ENCODE results near the gene GPM6B.
A peak's percentile ranks its signal among the peaks of the same experiment; 100 is the strongest.

Gene GPM6B

GRCh38 chrX:13754765-13755164 is 62.1 kb downstream of the GPM6B start:
- no peaks in the 10 kb centered on the region for H3K9me3 ChIP-seq (ENCODE audit: low read length)
- H2AFZ ChIP-seq (ENCODE audit: low read depth, low read length): no peak overlapping the region
- H3K4me1 ChIP-seq (ENCODE audit: insufficient read depth, low read length): no peaks in the 10 kb centered on the region
- no peaks in the 10 kb centered on the region for H3K27me3 ChIP-seq (ENCODE audit: insufficient read depth, low read length)
- H3K36me3 ChIP-seq (ENCODE audit: insufficient read depth, low read length): peaks cover 27% of the 10 kb centered on the region
- no peak overlapping the region for H3K4me3 ChIP-seq (ENCODE audit: low read length)

GRCh38 chrX:13752646-13753045 is 64.2 kb downstream of the GPM6B start:
- Histone ChIP-seq H3K27me3 (ENCODE audit: insufficient read depth, low read length) (no peaks in the 10 kb centered on the region), H2AFZ (ENCODE audit: low read depth, low read length) (no peak overlapping the region), H3K4me1 (ENCODE audit: insufficient read depth, low read length) (no peaks in the 10 kb centered on the region), H3K4me3 (ENCODE audit: low read length) (no peak overlapping the region), H3K9me3 (ENCODE audit: low read length) (no peaks in the 10 kb centered on the region), H3K36me3 (ENCODE audit: insufficient read depth, low read length) (peaks cover 23% of the 10 kb centered on the region)

GRCh38 chrX:13752141-13752540 is 64.8 kb downstream of the GPM6B start:
- Histone ChIP-seq H3K4me3 (ENCODE audit: low read length) (no peak overlapping the region), H3K36me3 (ENCODE audit: insufficient read depth, low read length) (peaks cover 23% of the 10 kb centered on the region)

GRCh38 chrX:13750812-13751211 is 66.1 kb downstream of the GPM6B start:
- H3K4me3 ChIP-seq (ENCODE audit: low read length): no peak overlapping the region
- H3K9me3 ChIP-seq (ENCODE audit: low read length): no peaks in the 10 kb centered on the region
- H3K4me1 ChIP-seq (ENCODE audit: insufficient read depth, low read length): no peaks in the 10 kb centered on the region
- peaks cover 18% of the 10 kb centered on the region for H3K36me3 ChIP-seq (ENCODE audit: insufficient read depth, low read length)
- H3K27me3 ChIP-seq (ENCODE audit: insufficient read depth, low read length): no peaks in the 10 kb centered on the region
- H2AFZ ChIP-seq (ENCODE audit: low read depth, low read length): no peak overlapping the region

More at GRCh38 chrX:13752141-13752540, 64.8 kb downstream of the GPM6B start:
- no peaks in the 10 kb centered on the region for H3K4me1 ChIP-seq (ENCODE audit: insufficient read depth, low read length)
- no peaks in the 10 kb centered on the region for H3K27me3 ChIP-seq (ENCODE audit: insufficient read depth, low read length)
- H3K9me3 ChIP-seq (ENCODE audit: low read length): no peaks in the 10 kb centered on the region
- H2AFZ ChIP-seq (ENCODE audit: low read depth, low read length): no peak overlapping the region

GRCh38 chrX:13750204-13750603 is 66.7 kb downstream of the GPM6B start:
- Histone ChIP-seq H3K4me3 (ENCODE audit: low read length) (no peak overlapping the region), H3K36me3 (ENCODE audit: insufficient read depth, low read length) (peaks cover 16% of the 10 kb centered on the region), H3K27me3 (ENCODE audit: insufficient read depth, low read length) (no peaks in the 10 kb centered on the region), H2AFZ (ENCODE audit: low read depth, low read length) (no peak overlapping the region), H3K9me3 (ENCODE audit: low read length) (no peaks in the 10 kb centered on the region), H3K4me1 (ENCODE audit: insufficient read depth, low read length) (no peaks in the 10 kb centered on the region)

- H2AFZ ChIP-seq (ENCODE audit: low read depth, low read length): no peak overlapping the region
- no peaks in the 10 kb centered on the region for H3K27me3 ChIP-seq (ENCODE audit: insufficient read depth, low read length)
- no peaks in the 10 kb centered on the region for H3K4me1 ChIP-seq (ENCODE audit: insufficient read depth, low read length)
- H3K36me3 ChIP-seq (ENCODE audit: insufficient read depth, low read length): peaks cover 21% of the 10 kb centered on the region
- no peaks in the 10 kb centered on the region for H3K9me3 ChIP-seq (ENCODE audit: low read length)
- H3K4me3 ChIP-seq (ENCODE audit: low read length): no peak overlapping the region
These were observed 68.4 kb downstream of the GPM6B start for GRCh38 chrX:13748486-13748885.

GRCh38 chrX:13747836-13748235 is 69.1 kb downstream of the GPM6B start:
- Histone ChIP-seq H3K4me1 (ENCODE audit: insufficient read depth, low read length) (no peaks in the 10 kb centered on the region), H3K4me3 (ENCODE audit: low read length) (no peak overlapping the region), H2AFZ (ENCODE audit: low read depth, low read length) (no peak overlapping the region), H3K27me3 (ENCODE audit: insufficient read depth, low read length) (no peaks in the 10 kb centered on the region), H3K36me3 (ENCODE audit: insufficient read depth, low read length) (peaks cover 17% of the 10 kb centered on the region), H3K9me3 (ENCODE audit: low read length) (no peaks in the 10 kb centered on the region)

GRCh38 chrX:13742397-13743176 is 74.3 kb downstream of the GPM6B start:
- no peaks in the 10 kb centered on the region for H3K27me3 ChIP-seq (ENCODE audit: insufficient read depth, low read length)
- H3K4me3 ChIP-seq (ENCODE audit: low read length): no peak overlapping the region
- no peaks in the 10 kb centered on the region for H3K4me1 ChIP-seq (ENCODE audit: insufficient read depth, low read length)
- H3K9me3 ChIP-seq (ENCODE audit: low read length): no peaks in the 10 kb centered on the region
- peaks cover 5% of the 10 kb centered on the region for H3K36me3 ChIP-seq (ENCODE audit: insufficient read depth, low read length)
- H2AFZ ChIP-seq (ENCODE audit: low read depth, low read length): no peak overlapping the region

- Histone ChIP-seq H3K36me3 (ENCODE audit: insufficient read depth, low read length) (peaks cover 7% of the 10 kb centered on the region), H3K27me3 (ENCODE audit: insufficient read depth, low read length) (no peaks in the 10 kb centered on the region), H3K9me3 (ENCODE audit: low read length) (no peaks in the 10 kb centered on the region)
These were observed 75.2 kb downstream of the GPM6B start for GRCh38 chrX:13741695-13742094.

GRCh38 chrX:13734278-13735172 is 82.4 kb downstream of the GPM6B start, which contains the start of the genes OFD1 and TRAPPC2:
TSS of gene OFD1 (plus strand) at chrX:13734748. CDS start at chrX:13735072, 324 bp downstream.
TSS of gene TRAPPC2 (minus strand) at chrX:13734620. CDS start at chrX:13719963, 14,657 bp downstream.
- H3K27me3 ChIP-seq (ENCODE audit: insufficient read depth, low read length): no peaks in the 10 kb centered on the region
- H2AFZ ChIP-seq (ENCODE audit: low read depth, low read length): peak within 1 kb of the TSS; percentile 8
- H3K9me3 ChIP-seq (ENCODE audit: low read length): no peaks in the 10 kb centered on the region
- peaks cover 2% of the 10 kb centered on the region for H3K36me3 ChIP-seq (ENCODE audit: insufficient read depth, low read length)
- peaks cover 10% of the 10 kb centered on the region for H3K4me1 ChIP-seq (ENCODE audit: insufficient read depth, low read length)
- peak within 1 kb of the TSS; percentile 83 for H3K4me3 ChIP-seq (ENCODE audit: low read length)

More at GRCh38 chrX:13741695-13742094, 75.2 kb downstream of the GPM6B start:
- Histone ChIP-seq H2AFZ (ENCODE audit: low read depth, low read length) (no peak overlapping the region), H3K4me1 (ENCODE audit: insufficient read depth, low read length) (no peaks in the 10 kb centered on the region), H3K4me3 (ENCODE audit: low read length) (no peak overlapping the region)

- H3K36me3 ChIP-seq (ENCODE audit: insufficient read depth, low read length): peaks cover 2% of the 10 kb centered on the region
- H3K27me3 ChIP-seq (ENCODE audit: insufficient read depth, low read length): no peaks in the 10 kb centered on the region
- H3K4me1 ChIP-seq (ENCODE audit: insufficient read depth, low read length): peaks cover 10% of the 10 kb centered on the region
- H2AFZ ChIP-seq (ENCODE audit: low read depth, low read length): no peak overlapping the region
- H3K4me3 ChIP-seq (ENCODE audit: low read length): peak overlapping the region; percentile 83
- H3K9me3 ChIP-seq (ENCODE audit: low read length): no peaks in the 10 kb centered on the region
These were observed 83.4 kb downstream of the GPM6B start for GRCh38 chrX:13733506-13733905.

- Histone ChIP-seq H3K36me3 (ENCODE audit: insufficient read depth, low read length) (peaks cover 2% of the 10 kb centered on the region), H3K4me3 (ENCODE audit: low read length) (no peak overlapping the region), H2AFZ (ENCODE audit: low read depth, low read length) (no peak overlapping the region), H3K27me3 (ENCODE audit: insufficient read depth, low read length) (no peaks in the 10 kb centered on the region), H3K4me1 (ENCODE audit: insufficient read depth, low read length) (peaks cover 10% of the 10 kb centered on the region), H3K9me3 (ENCODE audit: low read length) (no peaks in the 10 kb centered on the region)
These were observed 84.4 kb downstream of the GPM6B start for GRCh38 chrX:13732246-13733067.
